ENCODE measurements around the gene DTX3L. TPM values are rescaled to one million over a fixed set of nuclear protein-coding genes. Genes with fewer than 3 reads are reported as not detected.

DTX3L gene
- total and polyA plus RNA-seq, 9 of the 15 experiments (the other 6 are each of a cell fraction or from before 2014, with no cell fraction given) = 2.3 to 6.5 (median 3.0) TPM

DNA sequence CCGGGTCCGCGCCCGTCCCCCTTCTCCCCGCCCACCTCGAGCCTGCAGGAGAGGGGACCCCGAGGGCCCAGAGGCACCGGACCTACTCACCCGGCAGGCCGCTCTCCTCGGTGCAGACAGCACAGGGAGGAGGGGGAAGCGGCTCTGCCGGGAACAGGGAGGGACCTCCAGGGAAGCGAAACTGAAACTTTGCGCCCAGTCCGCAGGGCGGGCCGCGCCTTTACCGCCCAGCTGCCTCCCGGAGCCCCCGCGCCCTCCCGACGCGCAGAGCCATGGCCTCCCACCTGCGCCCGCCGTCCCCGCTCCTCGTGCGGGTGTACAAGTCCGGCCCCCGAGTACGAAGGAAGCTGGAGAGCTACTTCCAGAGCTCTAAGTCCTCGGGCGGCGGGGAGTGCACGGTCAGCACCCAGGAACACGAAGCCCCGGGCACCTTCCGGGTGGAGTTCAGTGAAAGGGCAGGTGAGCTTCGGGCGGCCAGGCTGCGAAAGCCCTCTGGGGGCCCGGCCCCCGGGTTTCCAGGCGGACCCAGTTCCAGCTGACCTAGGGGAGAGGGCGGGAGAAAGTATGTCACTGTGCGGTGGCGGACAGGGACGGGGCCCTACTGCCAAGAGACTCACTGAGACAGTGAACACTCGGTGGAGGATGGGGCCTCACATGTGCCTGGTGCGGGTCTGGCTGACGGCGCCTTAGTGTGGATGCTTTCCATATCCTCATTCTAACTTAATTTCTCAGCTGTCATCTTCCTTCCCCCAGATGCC lies at the start of gene DTX3L, which contains the start of gene PARP9 (continued):
- TF ChIP-seq ZNF449 (CRISPR knock-in tag; IDR thresholded peaks at IDR 0.05) (no peak), MAX (CRISPR knock-in tag; IDR thresholded peaks at IDR 0.05) (peak; percentile 78), ZNF584 (CRISPR knock-in tag; IDR thresholded peaks at IDR 0.05; ENCODE audit: low read depth) (no peak), ZNF699 (CRISPR knock-in tag; IDR thresholded peaks at IDR 0.05; ENCODE audit: insufficient replicate concordance) (no peak), AFF4 (CRISPR knock-in tag; IDR thresholded peaks at IDR 0.05) (0 out of 2 replicates have a peak, but pooled peaks have one; percentile 44), PTTG1 (tag; IDR thresholded peaks at IDR 0.05; ENCODE audit: low read depth) (no peak), COPS2 (conservative IDR thresholded peaks at IDR 0.05) (no peak), ATF1 (CRISPR knock-in tag; IDR thresholded peaks at IDR 0.05) (no peak), ATF1 (tag; IDR thresholded peaks at IDR 0.05) (peak; percentile 28; the same call in 1 of the 2 replicates), KDM5B (IDR thresholded peaks at IDR 0.05; ENCODE audit: insufficient replicate concordance, low read depth, low read length) (peak; percentile 72), NR1H2 (CRISPR knock-in tag; IDR thresholded peaks at IDR 0.05) (no peak), PHF20 (IDR thresholded peaks at IDR 0.05; ENCODE audit: partially characterized antibody) (peak; percentile 34), EZH2 (IDR thresholded peaks at IDR 0.05; ENCODE audit: borderline replicate concordance, low read depth, low read length) (no peak), ZSCAN32 (CRISPR knock-in tag; IDR thresholded peaks at IDR 0.05) (no peak), ARID1B (IDR thresholded peaks at IDR 0.05) (no peak), MCM2 (IDR thresholded peaks at IDR 0.05; ENCODE audit: low read depth) (no peak)
- TF ChIP-seq, protein P1, sequence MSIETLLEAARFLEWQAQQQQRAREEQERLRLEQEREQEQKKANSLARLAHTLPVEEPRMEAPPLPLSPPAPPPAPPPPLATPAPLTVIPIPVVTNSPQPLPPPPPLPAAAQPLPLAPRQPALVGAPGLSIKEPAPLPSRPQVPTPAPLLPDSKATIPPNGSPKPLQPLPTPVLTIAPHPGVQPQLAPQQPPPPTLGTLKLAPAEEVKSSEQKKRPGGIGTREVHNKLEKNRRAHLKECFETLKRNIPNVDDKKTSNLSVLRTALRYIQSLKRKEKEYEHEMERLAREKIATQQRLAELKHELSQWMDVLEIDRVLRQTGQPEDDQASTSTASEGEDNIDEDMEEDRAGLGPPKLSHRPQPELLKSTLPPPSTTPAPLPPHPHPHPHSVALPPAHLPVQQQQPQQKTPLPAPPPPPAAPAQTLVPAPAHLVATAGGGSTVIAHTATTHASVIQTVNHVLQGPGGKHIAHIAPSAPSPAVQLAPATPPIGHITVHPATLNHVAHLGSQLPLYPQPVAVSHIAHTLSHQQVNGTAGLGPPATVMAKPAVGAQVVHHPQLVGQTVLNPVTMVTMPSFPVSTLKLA (conservative IDR thresholded peaks at IDR 0.05) = peak; percentile 57 to 69
- TF ChIP-seq, protein P2, sequence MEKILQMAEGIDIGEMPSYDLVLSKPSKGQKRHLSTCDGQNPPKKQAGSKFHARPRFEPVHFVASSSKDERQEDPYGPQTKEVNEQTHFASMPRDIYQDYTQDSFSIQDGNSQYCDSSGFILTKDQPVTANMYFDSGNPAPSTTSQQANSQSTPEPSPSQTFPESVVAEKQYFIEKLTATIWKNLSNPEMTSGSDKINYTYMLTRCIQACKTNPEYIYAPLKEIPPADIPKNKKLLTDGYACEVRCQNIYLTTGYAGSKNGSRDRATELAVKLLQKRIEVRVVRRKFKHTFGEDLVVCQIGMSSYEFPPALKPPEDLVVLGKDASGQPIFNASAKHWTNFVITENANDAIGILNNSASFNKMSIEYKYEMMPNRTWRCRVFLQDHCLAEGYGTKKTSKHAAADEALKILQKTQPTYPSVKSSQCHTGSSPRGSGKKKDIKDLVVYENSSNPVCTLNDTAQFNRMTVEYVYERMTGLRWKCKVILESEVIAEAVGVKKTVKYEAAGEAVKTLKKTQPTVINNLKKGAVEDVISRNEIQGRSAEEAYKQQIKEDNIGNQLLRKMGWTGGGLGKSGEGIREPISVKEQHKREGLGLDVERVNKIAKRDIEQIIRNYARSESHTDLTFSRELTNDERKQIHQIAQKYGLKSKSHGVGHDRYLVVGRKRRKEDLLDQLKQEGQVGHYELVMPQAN (IDR thresholded peaks at IDR 0.05; ENCODE audit: borderline replicate concordance) = peak; percentile 69; the same call in 1 of the 2 replicates

All from K562 (cell line).